IMR-90 (cell line): Measurements from ENCODE around the gene ART3. TPM values are rescaled to one million over a fixed set of nuclear protein-coding genes. Genes with fewer than 3 reads are reported as not detected.

Experiments
- ATAC-seq: fragments of 200-7000 bp; cut with Tn5 transposase; 2 replicates; pipeline ENCODE4 v1.9.1; 2020; ENCODE audit warnings: low read depth, mild to moderate bottlenecking, moderate library complexity
- BruUV-seq: library from RNA; stranded (reverse); fragments of 400-500 nt; replicated peaks from 2 replicates; lab custom pipeline; 2021; lab: Mats Ljungman, UMichigan
- CTCF ChIA-PET: fragments of 300-600 bp; formaldehyde crosslinking; extraction: SDS; loops from one replicate; lab custom pipeline; 2021; ENCODE audit warnings: antibody characterized with exemption; lab: Yijun Ruan, JAX
- POLR2A ChIA-PET: fragments of 300-600 bp; sonication (Branson Sonifier 250); formaldehyde crosslinking; loops from one replicate; lab custom pipeline; 2022; ENCODE audit warnings: antibody characterized with exemption; ENCODE audit not compliant: unreplicated experiment; lab: Charles Lee
- DNase-seq: peaks from one replicate; pipeline ENCODE4 v3.0.0; 2013
- H2AFZ ChIP-seq: replicated peaks from 2 replicates; pipeline ENCODE3; 2013; ENCODE audit warnings: low read length, mild to moderate bottlenecking; ENCODE audit not compliant: poor library complexity
- H2AK5ac ChIP-seq: 2 replicates; pipeline ENCODE4 v1.6.1; 2013; ENCODE audit warnings: low read depth, low read length, inconsistent platforms
- H2AK9ac ChIP-seq: replicated peaks from 2 replicates; pipeline ENCODE3; 2013; ENCODE audit warnings: mild to moderate bottlenecking, low read depth, low read length, moderate library complexity; ENCODE audit not compliant: poor library complexity
- H2BK120ac ChIP-seq: 2 replicates; pipeline ENCODE4 v1.6.1; 2013; ENCODE audit warnings: low read depth, low read length, inconsistent platforms
- H2BK15ac ChIP-seq: 3 replicates; pipeline ENCODE4 v1.6.1; 2013; ENCODE audit warnings: low read depth, low read length, inconsistent platforms
- H2BK20ac ChIP-seq: 2 replicates; pipeline ENCODE4 v1.6.1; 2013; ENCODE audit warnings: low read depth, mild to moderate bottlenecking, inconsistent platforms, low read length, moderate library complexity
- H2BK5ac ChIP-seq: 2 replicates; pipeline ENCODE4 v1.6.1; 2013; ENCODE audit warnings: mild to moderate bottlenecking, low read depth, low read length, inconsistent platforms; ENCODE audit not compliant: poor library complexity, severe bottlenecking
- H3K14ac ChIP-seq: replicated peaks from 2 replicates; pipeline ENCODE4 v1.6.1; 2013; ENCODE audit warnings: low read depth, low read length, inconsistent platforms
- H3K18ac ChIP-seq: 2 replicates; pipeline ENCODE4 v1.6.1; 2013; ENCODE audit warnings: low read depth, low read length, control low read depth
- H3K23ac ChIP-seq: 2 replicates; pipeline ENCODE4 v1.6.1; 2013; ENCODE audit warnings: low read depth, low read length, inconsistent platforms
- H3K27ac ChIP-seq: 2 replicates; pipeline ENCODE4 v1.5.1; 2013; ENCODE audit warnings: mild to moderate bottlenecking, control low read depth, low read length; ENCODE audit not compliant: insufficient read depth
- H3K27me3 ChIP-seq: 2 replicates; pipeline ENCODE4 v1.6.1; 2013; ENCODE audit warnings: low read length; ENCODE audit not compliant: control insufficient read depth, insufficient read depth
- H3K36me3 ChIP-seq: 2 replicates; pipeline ENCODE4 v1.6.1; 2013; ENCODE audit warnings: low read length, mixed read lengths; ENCODE audit not compliant: control insufficient read depth, insufficient read depth
- H3K4ac ChIP-seq: 2 replicates; pipeline ENCODE4 v1.6.1; 2013; ENCODE audit warnings: low read depth, low read length, inconsistent platforms
- H3K4me1 ChIP-seq: 2 replicates; pipeline ENCODE4 v1.6.1; 2013; ENCODE audit warnings: low read length, mixed read lengths; ENCODE audit not compliant: control insufficient read depth, insufficient read depth
- H3K4me2 ChIP-seq: 2 replicates; pipeline ENCODE4 v1.6.1; 2013; ENCODE audit warnings: low read depth, mild to moderate bottlenecking, control low read depth, low read length, moderate library complexity
- H3K4me3 ChIP-seq: 2 replicates; pipeline ENCODE4 v1.5.1; 2013; ENCODE audit warnings: low read depth, mild to moderate bottlenecking, control low read depth, low read length, moderate library complexity; ENCODE audit not compliant: insufficient read depth
- H3K56ac ChIP-seq: 2 replicates; pipeline ENCODE4 v1.6.1; 2013; ENCODE audit warnings: low read length, inconsistent platforms; ENCODE audit not compliant: insufficient read depth; ENCODE audit errors: extremely low read depth
- H3K79me1 ChIP-seq, 2 experiments: 2 replicates each; pipeline ENCODE4 v1.6.1; 2013; ENCODE audit warnings: low read length in 2 of 2, inconsistent platforms in 1 of 2, low read depth in 1 of 2
- H3K9ac ChIP-seq: 2 replicates; pipeline ENCODE4 v1.6.1; 2013; ENCODE audit warnings: low read depth, low read length, control low read depth
- H3K9me1 ChIP-seq: 2 replicates; pipeline ENCODE4 v1.6.1; 2013; ENCODE audit warnings: low read length, inconsistent platforms; ENCODE audit not compliant: insufficient read depth
- H3K9me3 ChIP-seq: 2 replicates; pipeline ENCODE4 v1.6.1; 2013; ENCODE audit warnings: low read length; ENCODE audit not compliant: control insufficient read depth, insufficient read depth
- H4K20me1 ChIP-seq: 2 replicates; pipeline ENCODE4 v1.6.1; 2013; ENCODE audit warnings: low read length, inconsistent platforms; ENCODE audit not compliant: insufficient read depth
- H4K5ac ChIP-seq: 2 replicates; pipeline ENCODE4 v1.6.1; 2013; ENCODE audit warnings: mild to moderate bottlenecking, low read depth, low read length, control low read depth
- H4K8ac ChIP-seq, 2 experiments: 2 replicates each; pipeline ENCODE4 v1.6.1; 2013; ENCODE audit warnings: low read depth in 2 of 2, low read length in 2 of 2, control low read depth in 1 of 2, inconsistent platforms in 1 of 2
- H4K91ac ChIP-seq: 2 replicates; pipeline ENCODE4 v1.6.1; 2013; ENCODE audit warnings: low read depth, low read length, inconsistent platforms; ENCODE audit not compliant: insufficient read depth
- BHLHE40 ChIP-seq: fragments of 150-350 bp; IDR thresholded peaks from 2 replicates; pipeline ENCODE4 v1.6.1; 2016; ENCODE audit warnings: mild to moderate bottlenecking, low read depth, low read length
- CEBPB ChIP-seq: IDR thresholded peaks from 2 replicates; pipeline ENCODE4 v1.6.1; 2012; ENCODE audit warnings: low read depth, low read length, improper control_type of control experiment
- CHD1 ChIP-seq: IDR thresholded peaks from 2 replicates; pipeline ENCODE4 v1.6.1; 2012; ENCODE audit warnings: low read depth, low read length, improper control_type of control experiment
- FOS ChIP-seq: fragments of 150-350 bp; IDR thresholded peaks from 2 replicates; pipeline ENCODE4 v1.6.1; 2016; ENCODE audit warnings: low read depth, low read length
- MAFK ChIP-seq: IDR thresholded peaks from 2 replicates; pipeline ENCODE4 v1.6.1; 2012; ENCODE audit warnings: low read depth, low read length, improper control_type of control experiment
- MAZ ChIP-seq: IDR thresholded peaks from 2 replicates; pipeline ENCODE4 v1.6.1; 2012; ENCODE audit warnings: low read depth, mild to moderate bottlenecking, low read length, improper control_type of control experiment, moderate library complexity, borderline replicate concordance
- MXI1 ChIP-seq: IDR thresholded peaks from 2 replicates; pipeline ENCODE4 v1.6.1; 2012; ENCODE audit warnings: low read depth, mild to moderate bottlenecking, low read length, moderate library complexity, borderline replicate concordance
- NFE2L2 ChIP-seq: fragments of 150-350 bp; IDR thresholded peaks from 2 replicates; pipeline ENCODE4 v1.6.1; 2016; ENCODE audit warnings: low read depth, mild to moderate bottlenecking, low read length
- POLR2A ChIP-seq: IDR thresholded peaks from 2 replicates; pipeline ENCODE4 v1.6.1; 2012; ENCODE audit warnings: mild to moderate bottlenecking, low read depth, low read length
- RAD21 ChIP-seq: IDR thresholded peaks from 2 replicates; pipeline ENCODE4 v1.6.1; 2012; ENCODE audit warnings: low read length, improper control_type of control experiment
- RCOR1 ChIP-seq: IDR thresholded peaks from 2 replicates; pipeline ENCODE4 v1.6.1; 2012; ENCODE audit warnings: mild to moderate bottlenecking, low read length, improper control_type of control experiment; ENCODE audit not compliant: insufficient replicate concordance
- RFX5 ChIP-seq: IDR thresholded peaks from 2 replicates; pipeline ENCODE4 v1.8.0; 2012; ENCODE audit warnings: low read depth, mild to moderate bottlenecking, low read length, moderate library complexity
- SMC3 ChIP-seq: fragments of 150-350 bp; IDR thresholded peaks from 2 replicates; pipeline ENCODE4 v1.6.1; 2016; ENCODE audit warnings: low read depth, mild to moderate bottlenecking, antibody characterized with exemption, low read length, moderate library complexity
- dilution Hi-C: fragments of 300-500 bp; cut with HindIII; formaldehyde crosslinking; loops from one replicate; pipeline ENCODE4 v1.14.3; 2018; ENCODE audit warnings: low sequenced_read_pairs; ENCODE audit not compliant: unreplicated experiment
- in situ Hi-C: fragments of 300-500 bp; cut with MboI; formaldehyde crosslinking; loops from 3 replicates; pipeline ENCODE4 v1.14.3; 2019; ENCODE audit warnings: low sequenced_read_pairs, inconsistent platforms, mixed read lengths
- intact Hi-C: fragments of 100-400 bp; cut with micrococcal nuclease; formaldehyde crosslinking; loops from 2 replicates; pipeline ENCODE4 v1.10.0; 2022
- polyA plus RNA-seq, 3 experiments: library from polyadenylated mRNA; depleted of rRNA; stranded (reverse); fragments of >200 nt; gene quantifications; 2 replicates each; pipeline ENCODE4 v1.2.3, GENCODE V29; 2012; ENCODE audit warnings: low replicate concordance in 1 of 3
- total RNA-seq: library from RNA; depleted of rRNA; stranded (reverse); fragments of >200 nt; gene quantifications from 2 replicates; pipeline ENCODE4 v1.2.3, GENCODE V29; 2012
- TF ChIP-seq, protein P1 (sequence below): fragments of 150-350 bp; IDR thresholded peaks from 2 replicates; pipeline ENCODE4 v1.6.1; 2017; ENCODE audit warnings: mild to moderate bottlenecking, antibody characterized with exemption, low read length, low read depth
- TF ChIP-seq, protein P2 (sequence below): conservative IDR thresholded peaks from 2 replicates; pipeline ENCODE4 v1.5.1; 2012; ENCODE audit warnings: mild to moderate bottlenecking, low read depth, low read length, improper control_type of control experiment
- TF ChIP-seq, protein P3 (sequence below): fragments of 150-350 bp; IDR thresholded peaks from 2 replicates; pipeline ENCODE4 v1.6.1; 2016; ENCODE audit warnings: low read depth, mild to moderate bottlenecking, low read length, moderate library complexity, borderline replicate concordance

The ART3 gene
- total and polyA plus RNA-seq, 2 of the 4 experiments (the other 2 are of a cell fraction) = 0.15 TPM; not detected in 1

DNA sequence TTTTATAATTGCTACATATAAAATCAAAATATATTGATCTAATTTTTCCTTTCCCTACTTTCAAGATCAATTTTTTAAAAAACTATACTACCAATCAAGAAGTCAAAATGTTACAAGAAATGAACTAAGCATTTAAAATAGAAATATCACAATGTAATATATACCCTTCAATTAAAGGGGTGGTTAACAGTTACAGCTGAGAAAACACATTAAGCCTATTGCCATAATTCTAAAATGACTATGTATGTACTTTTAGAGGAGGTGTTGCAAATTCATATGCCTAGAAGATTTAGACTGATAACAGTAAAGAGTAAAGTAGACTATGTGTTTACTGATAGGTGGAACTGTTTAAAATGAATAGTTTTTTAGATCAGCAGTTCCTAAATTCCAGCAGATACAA lies 70.0 kb downstream of the ART3 start:
- intact Hi-C loops = no loop called here

More for the DNA sequence above, 70.0 kb downstream of the ART3 start:
- Histone ChIP-seq H3K36me3 (peaks cover 4% of the 10 kb centered on the region; the same call in 1 of the 2 replicates), H3K9me1 (no peaks in the 10 kb centered on the region), H2AFZ (no peak overlapping the region), H3K14ac (no peak overlapping the region), H3K9me3 (no peaks in the 10 kb centered on the region), H3K4me3 (no peak overlapping the region), H3K27ac (no peak overlapping the region), H4K5ac (no peak overlapping the region), H3K27me3 (no peaks in the 10 kb centered on the region), H4K20me1 (peaks cover 3% of the 10 kb centered on the region; the same call in 1 of the 2 replicates), H4K8ac (no peak overlapping the region), H2BK120ac (no peak overlapping the region), H3K4ac (no peak overlapping the region), H2AK5ac (no peak overlapping the region), H2AK9ac (no peak overlapping the region), H3K23ac (no peak overlapping the region), H2BK20ac (no peak overlapping the region), H3K4me2 (no peak overlapping the region), H3K9ac (no peak overlapping the region), H2BK5ac (no peak overlapping the region), H2BK15ac (no peak overlapping the region), H3K4me1 (no peaks in the 10 kb centered on the region; the same call in 1 of the 2 replicates), H3K18ac (no peak overlapping the region), H3K56ac (no peak overlapping the region), H4K91ac (no peak overlapping the region), H3K79me1 (peaks cover 23 to 51% of the 10 kb centered on the region in 2 experiments)
- BruUV-seq = no TSS peak
- ATAC-seq (no peak), DNase-seq (no peak)
- ChIA-PET CTCF (interaction anchor here (0.6 kb wide), 1 partner anchor 81 kb away, joined by 3 read pairs; no protein-coding TSS in a partner anchor), POLR2A (no interaction called here)
- dilution Hi-C loops = no loop called here
- in situ Hi-C loops = no loop called here
- no peak for TF ChIP-seq MXI1
- TF ChIP-seq RCOR1 = no peak
- no peak for TF ChIP-seq MAZ
- TF ChIP-seq SMC3 = no peak
- TF ChIP-seq CEBPB = no peak
- TF ChIP-seq, protein P1, sequence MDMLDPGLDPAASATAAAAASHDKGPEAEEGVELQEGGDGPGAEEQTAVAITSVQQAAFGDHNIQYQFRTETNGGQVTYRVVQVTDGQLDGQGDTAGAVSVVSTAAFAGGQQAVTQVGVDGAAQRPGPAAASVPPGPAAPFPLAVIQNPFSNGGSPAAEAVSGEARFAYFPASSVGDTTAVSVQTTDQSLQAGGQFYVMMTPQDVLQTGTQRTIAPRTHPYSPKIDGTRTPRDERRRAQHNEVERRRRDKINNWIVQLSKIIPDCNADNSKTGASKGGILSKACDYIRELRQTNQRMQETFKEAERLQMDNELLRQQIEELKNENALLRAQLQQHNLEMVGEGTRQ = no peak
- no peak for TF ChIP-seq MAFK
- TF ChIP-seq NFE2L2 = no peak
- TF ChIP-seq FOS = no peak
- TF ChIP-seq, protein P2, sequence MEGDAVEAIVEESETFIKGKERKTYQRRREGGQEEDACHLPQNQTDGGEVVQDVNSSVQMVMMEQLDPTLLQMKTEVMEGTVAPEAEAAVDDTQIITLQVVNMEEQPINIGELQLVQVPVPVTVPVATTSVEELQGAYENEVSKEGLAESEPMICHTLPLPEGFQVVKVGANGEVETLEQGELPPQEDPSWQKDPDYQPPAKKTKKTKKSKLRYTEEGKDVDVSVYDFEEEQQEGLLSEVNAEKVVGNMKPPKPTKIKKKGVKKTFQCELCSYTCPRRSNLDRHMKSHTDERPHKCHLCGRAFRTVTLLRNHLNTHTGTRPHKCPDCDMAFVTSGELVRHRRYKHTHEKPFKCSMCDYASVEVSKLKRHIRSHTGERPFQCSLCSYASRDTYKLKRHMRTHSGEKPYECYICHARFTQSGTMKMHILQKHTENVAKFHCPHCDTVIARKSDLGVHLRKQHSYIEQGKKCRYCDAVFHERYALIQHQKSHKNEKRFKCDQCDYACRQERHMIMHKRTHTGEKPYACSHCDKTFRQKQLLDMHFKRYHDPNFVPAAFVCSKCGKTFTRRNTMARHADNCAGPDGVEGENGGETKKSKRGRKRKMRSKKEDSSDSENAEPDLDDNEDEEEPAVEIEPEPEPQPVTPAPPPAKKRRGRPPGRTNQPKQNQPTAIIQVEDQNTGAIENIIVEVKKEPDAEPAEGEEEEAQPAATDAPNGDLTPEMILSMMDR = no peak
- no peak for TF ChIP-seq BHLHE40
- no peak for TF ChIP-seq RFX5
- no peak for TF ChIP-seq RAD21
- no peak for TF ChIP-seq CHD1
- TF ChIP-seq, protein P3, sequence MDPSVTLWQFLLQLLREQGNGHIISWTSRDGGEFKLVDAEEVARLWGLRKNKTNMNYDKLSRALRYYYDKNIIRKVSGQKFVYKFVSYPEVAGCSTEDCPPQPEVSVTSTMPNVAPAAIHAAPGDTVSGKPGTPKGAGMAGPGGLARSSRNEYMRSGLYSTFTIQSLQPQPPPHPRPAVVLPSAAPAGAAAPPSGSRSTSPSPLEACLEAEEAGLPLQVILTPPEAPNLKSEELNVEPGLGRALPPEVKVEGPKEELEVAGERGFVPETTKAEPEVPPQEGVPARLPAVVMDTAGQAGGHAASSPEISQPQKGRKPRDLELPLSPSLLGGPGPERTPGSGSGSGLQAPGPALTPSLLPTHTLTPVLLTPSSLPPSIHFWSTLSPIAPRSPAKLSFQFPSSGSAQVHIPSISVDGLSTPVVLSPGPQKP = no peak
- TF ChIP-seq POLR2A = no peak
